ENCODE measurements around the gene TACC2. TPM values are rescaled to one million over a fixed set of nuclear protein-coding genes. Genes with fewer than 3 reads are reported as not detected.

The TACC2 gene
- total and polyA plus RNA-seq, 9 of the 15 experiments (the other 6 are each of a cell fraction or from before 2014, with no cell fraction given): under 0.01 to 0.35 (median 0.03) TPM; not detected in 6

DNA sequence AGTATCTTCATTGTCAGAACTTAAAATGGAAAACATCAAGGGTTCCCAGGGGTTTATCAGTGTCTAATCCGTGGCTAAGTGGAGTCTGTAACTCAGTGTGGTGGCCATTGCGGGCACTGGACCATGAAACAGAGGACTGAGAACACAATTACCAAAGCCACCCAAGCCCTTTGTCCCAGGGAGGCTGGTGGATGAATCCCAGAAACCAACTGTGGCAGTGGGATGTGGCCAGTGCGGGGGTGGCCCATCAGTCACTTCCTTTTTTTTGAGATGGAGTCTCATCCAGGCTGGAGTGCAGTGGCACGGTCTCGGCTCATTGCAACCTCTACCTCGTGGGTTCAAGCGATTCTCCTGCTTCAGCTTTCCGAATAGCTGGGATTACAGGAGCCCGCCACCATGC lies 61.8 kb downstream of the TACC2 start:
- BruUV-seq (replicated peaks): no TSS peak
- Histone ChIP-seq H3K36me3 (ENCODE audit: control insufficient read depth, insufficient read depth, low read length) (no peaks in the 10 kb centered on the region), H2AFZ (ENCODE audit: low read depth, low read length) (no peak overlapping the region; the same call in 1 of the 2 replicates), H3K27ac (ENCODE audit: extremely low read depth, low read depth, low read length) (no peak overlapping the region), H3K4me1 (replicated peaks in 1 of 2; ENCODE audit: control insufficient read depth in 2 of 2, insufficient read depth in 2 of 2, low read length in 2 of 2) (no peaks in the 10 kb centered on the region; a peak in 1 of 5 replicates), H3K4me2 (ENCODE audit: insufficient read depth, low read length) (no peak overlapping the region), H4K20me1 (replicated peaks; ENCODE audit: control insufficient read depth, insufficient read depth, low read length) (no peaks in the 10 kb centered on the region), H3K9me3 (replicated peaks; ENCODE audit: control insufficient read depth, insufficient read depth, low read depth, low read length) (no peaks in the 10 kb centered on the region), H3K27me3 (ENCODE audit: control insufficient read depth in 2 of 2, insufficient read depth in 2 of 2, low read length in 2 of 2) (peaks cover 0 to 19% of the 10 kb centered on the region in 2 experiments; a peak in 2 of 5 replicates), H3K79me2 (ENCODE audit: control insufficient read depth, insufficient read depth, low read length) (no peaks in the 10 kb centered on the region), H3K9ac (ENCODE audit: insufficient read depth in 1 of 2, low read depth in 2 of 2, low read length in 2 of 2) (no peak overlapping the region), H3K9me1 (ENCODE audit: control insufficient read depth, insufficient read depth, low read length) (no peaks in the 10 kb centered on the region), H3K4me3 (no peak overlapping the region)
- no peak for FAIRE-seq
- ATAC-seq: no peak
- intact Hi-C loops (cut with micrococcal nuclease): loop anchor here (10.0 kb wide), 1 partner anchor 64 kb away; no protein-coding TSS in a partner anchor
- WGBS (ENCODE audit: insufficient coverage, low coverage, missing lambda C conversion rate): 12% methylated on average over 9 of the region's 9 CpGs
- ChIA-PET POLR2A (no interaction called here), CTCF (ENCODE audit: low intra/inter-chr PET ratio) (no interaction called here)
- in situ Hi-C loops (cut with MboI): no loop called here
- DNase-seq (ENCODE audit: extremely low read depth in 1 of 4, low spot score in 3 of 4): no peak
- TF ChIP-seq SPI1 (IDR thresholded peaks at IDR 0.05; ENCODE audit: borderline replicate concordance, low read depth, low read length): peak; percentile 81
- TF ChIP-seq TAF1 (IDR thresholded peaks at IDR 0.05; ENCODE audit: control insufficient read depth, extremely low read depth, insufficient read depth, low read length, severe bottlenecking): no peak
- peak; percentile 59 for TF ChIP-seq EGR1 (conservative IDR thresholded peaks at IDR 0.05)
- no peak for TF ChIP-seq BCOR (IDR thresholded peaks at IDR 0.05)

DNA sequence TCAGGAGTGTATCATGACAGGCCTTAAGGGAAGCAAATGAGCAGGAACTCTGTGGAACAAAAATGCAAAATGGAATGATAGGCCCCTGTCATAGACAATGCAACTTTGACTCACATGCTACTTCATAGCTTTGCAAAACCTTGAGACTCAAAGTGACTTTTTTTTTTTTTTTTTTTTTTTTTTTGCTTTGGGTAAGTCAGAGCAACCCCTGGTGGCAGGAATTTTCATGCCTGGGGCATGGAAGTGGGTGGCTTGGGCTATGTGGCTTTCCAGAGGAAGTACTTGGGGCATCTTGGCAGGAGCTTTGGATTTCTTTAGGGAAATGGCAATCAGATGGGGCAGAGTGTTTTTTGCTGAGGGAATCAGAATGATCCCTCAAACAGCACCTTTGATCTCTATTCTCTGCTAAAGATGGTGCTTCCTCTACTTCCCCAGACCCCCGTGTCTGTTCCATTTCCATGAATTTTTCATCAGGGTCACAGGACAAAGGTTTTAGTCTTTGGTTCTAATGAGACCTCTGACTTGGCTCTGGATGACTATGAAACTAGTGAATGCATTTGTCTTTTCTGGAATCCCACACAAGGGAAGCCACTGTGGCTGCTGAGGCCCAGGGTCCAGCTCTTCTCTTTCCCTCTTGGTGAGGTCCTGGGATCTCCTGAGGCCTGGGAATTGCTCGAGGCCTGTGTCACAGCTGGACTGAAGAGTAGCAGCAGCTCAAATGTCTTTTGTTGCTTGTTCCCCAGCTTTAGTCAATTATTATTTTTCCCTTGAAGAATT lies 62.8 kb downstream of the TACC2 start:
- intact Hi-C loops (cut with micrococcal nuclease): loop anchor here (10.0 kb wide), 1 partner anchor 63 kb away; no protein-coding TSS in a partner anchor
- TF ChIP-seq, protein P1, sequence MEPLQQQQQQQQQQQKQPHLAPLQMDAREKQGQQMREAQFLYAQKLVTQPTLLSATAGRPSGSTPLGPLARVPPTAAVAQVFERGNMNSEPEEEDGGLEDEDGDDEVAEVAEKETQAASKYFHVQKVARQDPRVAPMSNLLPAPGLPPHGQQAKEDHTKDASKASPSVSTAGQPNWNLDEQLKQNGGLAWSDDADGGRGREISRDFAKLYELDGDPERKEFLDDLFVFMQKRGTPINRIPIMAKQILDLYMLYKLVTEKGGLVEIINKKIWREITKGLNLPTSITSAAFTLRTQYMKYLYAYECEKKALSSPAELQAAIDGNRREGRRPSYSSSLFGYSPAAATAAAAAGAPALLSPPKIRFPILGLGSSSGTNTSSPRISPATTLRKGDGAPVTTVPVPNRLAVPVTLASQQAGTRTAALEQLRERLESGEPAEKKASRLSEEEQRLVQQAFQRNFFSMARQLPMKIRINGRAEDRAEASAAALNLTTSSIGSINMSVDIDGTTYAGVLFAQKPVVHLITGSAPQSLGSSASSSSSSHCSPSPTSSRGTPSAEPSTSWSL (CRISPR knock-in tag; IDR thresholded peaks at IDR 0.05; ENCODE audit: borderline replicate concordance): no peak
- no peak for TF ChIP-seq PRPF4 (IDR thresholded peaks at IDR 0.05; ENCODE audit: insufficient read depth, low read depth, low read length, poor library complexity, severe bottlenecking)
- peak; percentile 96 for TF ChIP-seq ZNF384 (IDR thresholded peaks at IDR 0.05; ENCODE audit: low read depth, low read length)
- no peak for TF ChIP-seq KDM1A (IDR thresholded peaks at IDR 0.05)
- TF ChIP-seq SIX5 (IDR thresholded peaks at IDR 0.05; ENCODE audit: borderline replicate concordance in 1 of 2, insufficient read depth in 1 of 2, low read depth in 1 of 2, low read length in 2 of 2): no peak
- TF ChIP-seq NBN (IDR thresholded peaks at IDR 0.05; ENCODE audit: low read depth): no peak
- TF ChIP-seq, protein P2, sequence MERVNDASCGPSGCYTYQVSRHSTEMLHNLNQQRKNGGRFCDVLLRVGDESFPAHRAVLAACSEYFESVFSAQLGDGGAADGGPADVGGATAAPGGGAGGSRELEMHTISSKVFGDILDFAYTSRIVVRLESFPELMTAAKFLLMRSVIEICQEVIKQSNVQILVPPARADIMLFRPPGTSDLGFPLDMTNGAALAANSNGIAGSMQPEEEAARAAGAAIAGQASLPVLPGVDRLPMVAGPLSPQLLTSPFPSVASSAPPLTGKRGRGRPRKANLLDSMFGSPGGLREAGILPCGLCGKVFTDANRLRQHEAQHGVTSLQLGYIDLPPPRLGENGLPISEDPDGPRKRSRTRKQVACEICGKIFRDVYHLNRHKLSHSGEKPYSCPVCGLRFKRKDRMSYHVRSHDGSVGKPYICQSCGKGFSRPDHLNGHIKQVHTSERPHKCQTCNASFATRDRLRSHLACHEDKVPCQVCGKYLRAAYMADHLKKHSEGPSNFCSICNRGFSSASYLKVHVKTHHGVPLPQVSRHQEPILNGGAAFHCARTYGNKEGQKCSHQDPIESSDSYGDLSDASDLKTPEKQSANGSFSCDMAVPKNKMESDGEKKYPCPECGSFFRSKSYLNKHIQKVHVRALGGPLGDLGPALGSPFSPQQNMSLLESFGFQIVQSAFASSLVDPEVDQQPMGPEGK (CRISPR knock-in tag; IDR thresholded peaks at IDR 0.05; ENCODE audit: borderline replicate concordance): no peak

More for the DNA sequence above, 62.8 kb downstream of the TACC2 start:
- no peaks in the 10 kb centered on the region for H3K9me3 ChIP-seq (replicated peaks; ENCODE audit: control insufficient read depth, insufficient read depth, low read depth, low read length)
- H3K27me3 ChIP-seq (ENCODE audit: control insufficient read depth in 2 of 2, insufficient read depth in 2 of 2, low read length in 2 of 2): peaks cover 0 to 27% of the 10 kb centered on the region in 2 experiments; a peak in 3 of 5 replicates
- 0% methylated on average over 2 of the region's 2 CpGs for WGBS (ENCODE audit: insufficient coverage, low coverage, missing lambda C conversion rate)
- H4K20me1 ChIP-seq (replicated peaks; ENCODE audit: control insufficient read depth, insufficient read depth, low read length): no peaks in the 10 kb centered on the region
- CTCF ChIA-PET (ENCODE audit: low intra/inter-chr PET ratio): interaction anchor here (0.6 kb wide), 1 partner anchor 1108 kb away, joined by 3 read pairs; no protein-coding TSS in a partner anchor
- FAIRE-seq (no peak), ATAC-seq (peak; percentile 58), DNase-seq (ENCODE audit: extremely low read depth in 1 of 4, low spot score in 3 of 4) (peak in 2 of 4 experiments; percentile 11 to 18)
- no peak overlapping the region for H2AFZ ChIP-seq (ENCODE audit: low read depth, low read length)
- no peaks in the 10 kb centered on the region for H3K79me2 ChIP-seq (ENCODE audit: control insufficient read depth, insufficient read depth, low read length)
- H3K4me2 ChIP-seq (ENCODE audit: insufficient read depth, low read length): no peak overlapping the region
- H3K27ac ChIP-seq (ENCODE audit: extremely low read depth, low read depth, low read length): no peak overlapping the region
- no peaks in the 10 kb centered on the region; a peak in 1 of 5 replicates for H3K4me1 ChIP-seq (replicated peaks in 1 of 2; ENCODE audit: control insufficient read depth in 2 of 2, insufficient read depth in 2 of 2, low read length in 2 of 2)
- no peaks in the 10 kb centered on the region for H3K9me1 ChIP-seq (ENCODE audit: control insufficient read depth, insufficient read depth, low read length)
- no peaks in the 10 kb centered on the region for H3K36me3 ChIP-seq (ENCODE audit: control insufficient read depth, insufficient read depth, low read length)
- no TSS peak for BruUV-seq (replicated peaks)
- in situ Hi-C loops (cut with MboI): no loop called here
- POLR2A ChIA-PET: interaction anchor here (0.7 kb wide), 1 partner anchor 11 kb away, joined by 3 read pairs; no protein-coding TSS in a partner anchor
- no peak overlapping the region for H3K4me3 ChIP-seq
- H3K9ac ChIP-seq (ENCODE audit: insufficient read depth in 1 of 2, low read depth in 2 of 2, low read length in 2 of 2): no peak overlapping the region
